ENCODE results near the gene GPRC5C. TPM values are rescaled to one million over a fixed set of nuclear protein-coding genes. Genes with fewer than 3 reads are reported as not detected.

The GPRC5C gene
- total RNA-seq, 2 experiments from 2014 or later = 1.2 to 2.0 TPM

DNA sequence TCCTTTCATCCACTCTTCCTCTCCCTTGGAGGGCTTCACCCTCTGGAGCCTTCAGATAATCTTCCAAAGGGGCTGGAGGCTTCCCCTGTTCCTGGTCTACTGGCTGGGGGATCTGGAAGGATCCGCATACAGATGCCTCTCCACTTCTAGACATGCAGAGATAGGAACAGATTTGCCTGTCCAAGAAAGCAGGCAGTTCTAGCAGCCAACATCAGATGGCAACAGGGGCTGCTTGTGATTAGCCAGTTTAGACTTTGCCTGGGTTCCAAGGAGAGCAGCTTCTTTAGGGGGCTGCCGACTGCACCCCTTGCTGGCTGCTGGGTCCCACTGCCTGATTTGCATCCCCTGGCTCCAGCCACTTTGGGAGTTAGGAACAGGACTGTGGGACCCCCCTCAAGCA is 28.4 kb downstream of the GPRC5C start:
- no peak overlapping the region for H3K27ac Mint-ChIP-seq
- DNase-seq (no peak), ATAC-seq (no peak)
- H3K9me3 Mint-ChIP-seq = no peaks in the 10 kb centered on the region
- H3K36me3 Mint-ChIP-seq (ENCODE audit: low read depth) = no peaks in the 10 kb centered on the region
- H3K27me3 Mint-ChIP-seq = no peaks in the 10 kb centered on the region
- TF ChIP-seq, protein P1, sequence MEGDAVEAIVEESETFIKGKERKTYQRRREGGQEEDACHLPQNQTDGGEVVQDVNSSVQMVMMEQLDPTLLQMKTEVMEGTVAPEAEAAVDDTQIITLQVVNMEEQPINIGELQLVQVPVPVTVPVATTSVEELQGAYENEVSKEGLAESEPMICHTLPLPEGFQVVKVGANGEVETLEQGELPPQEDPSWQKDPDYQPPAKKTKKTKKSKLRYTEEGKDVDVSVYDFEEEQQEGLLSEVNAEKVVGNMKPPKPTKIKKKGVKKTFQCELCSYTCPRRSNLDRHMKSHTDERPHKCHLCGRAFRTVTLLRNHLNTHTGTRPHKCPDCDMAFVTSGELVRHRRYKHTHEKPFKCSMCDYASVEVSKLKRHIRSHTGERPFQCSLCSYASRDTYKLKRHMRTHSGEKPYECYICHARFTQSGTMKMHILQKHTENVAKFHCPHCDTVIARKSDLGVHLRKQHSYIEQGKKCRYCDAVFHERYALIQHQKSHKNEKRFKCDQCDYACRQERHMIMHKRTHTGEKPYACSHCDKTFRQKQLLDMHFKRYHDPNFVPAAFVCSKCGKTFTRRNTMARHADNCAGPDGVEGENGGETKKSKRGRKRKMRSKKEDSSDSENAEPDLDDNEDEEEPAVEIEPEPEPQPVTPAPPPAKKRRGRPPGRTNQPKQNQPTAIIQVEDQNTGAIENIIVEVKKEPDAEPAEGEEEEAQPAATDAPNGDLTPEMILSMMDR (IDR thresholded peaks at IDR 0.05) = no peak
- ChIA-PET CTCF (interaction anchor here (4.7 to 11.1 kb wide), 2 partner anchors 31 to 91 kb away, joined by 45 to 125 read pairs; partner anchors contain the start of gene GPR142), POLR2A (no interaction called here)
- H3K4me3 Mint-ChIP-seq = no peak overlapping the region
- intact Hi-C loops (cut with micrococcal nuclease) = no loop called here
- peaks cover 24% of the 10 kb centered on the region for H3K4me1 Mint-ChIP-seq (ENCODE audit: low read depth)

GRCh38 chr17:74460996-74461395 is 29.1 kb downstream of the GPRC5C start:
- Mint-ChIP-seq H3K4me1 (ENCODE audit: low read depth) (peaks cover 24% of the 10 kb centered on the region), H3K27ac (no peak overlapping the region)
- POLR2A ChIA-PET = no interaction called here

GRCh38 chr17:74461611-74462010 is 29.7 kb downstream of the GPRC5C start:
- no peaks in the 10 kb centered on the region for H3K9me3 Mint-ChIP-seq
- ATAC-seq (no peak), DNase-seq (no peak)
- POLR2A ChIA-PET = no interaction called here
- H3K4me1 Mint-ChIP-seq (ENCODE audit: low read depth) = peaks cover 25% of the 10 kb centered on the region
- TF ChIP-seq, protein P1 (IDR thresholded peaks at IDR 0.05) = no peak
- H3K36me3 Mint-ChIP-seq (ENCODE audit: low read depth) = no peaks in the 10 kb centered on the region
- CTCF ChIA-PET = interaction anchor here (11.1 kb wide), 1 partner anchor 93 kb away, joined by 125 read pairs; the partner anchor contains the start of gene GPR142
- intact Hi-C loops (cut with micrococcal nuclease) = no loop called here
- no peaks in the 10 kb centered on the region for H3K27me3 Mint-ChIP-seq
- no peak overlapping the region for H3K27ac Mint-ChIP-seq
- no peak overlapping the region for H3K4me3 Mint-ChIP-seq

More at GRCh38 chr17:74460996-74461395, 29.1 kb downstream of the GPRC5C start:
- CTCF ChIA-PET = interaction anchor here (4.7 to 11.1 kb wide), 2 partner anchors 30 to 92 kb away, joined by 45 to 125 read pairs; partner anchors contain the start of gene GPR142
- no peaks in the 10 kb centered on the region for H3K36me3 Mint-ChIP-seq (ENCODE audit: low read depth)
- H3K4me3 Mint-ChIP-seq = no peak overlapping the region
- H3K9me3 Mint-ChIP-seq = no peaks in the 10 kb centered on the region
- intact Hi-C loops (cut with micrococcal nuclease) = no loop called here
- H3K27me3 Mint-ChIP-seq = no peaks in the 10 kb centered on the region
- TF ChIP-seq, protein P1 (IDR thresholded peaks at IDR 0.05) = no peak
- ATAC-seq (no peak), DNase-seq (no peak)

DNA sequence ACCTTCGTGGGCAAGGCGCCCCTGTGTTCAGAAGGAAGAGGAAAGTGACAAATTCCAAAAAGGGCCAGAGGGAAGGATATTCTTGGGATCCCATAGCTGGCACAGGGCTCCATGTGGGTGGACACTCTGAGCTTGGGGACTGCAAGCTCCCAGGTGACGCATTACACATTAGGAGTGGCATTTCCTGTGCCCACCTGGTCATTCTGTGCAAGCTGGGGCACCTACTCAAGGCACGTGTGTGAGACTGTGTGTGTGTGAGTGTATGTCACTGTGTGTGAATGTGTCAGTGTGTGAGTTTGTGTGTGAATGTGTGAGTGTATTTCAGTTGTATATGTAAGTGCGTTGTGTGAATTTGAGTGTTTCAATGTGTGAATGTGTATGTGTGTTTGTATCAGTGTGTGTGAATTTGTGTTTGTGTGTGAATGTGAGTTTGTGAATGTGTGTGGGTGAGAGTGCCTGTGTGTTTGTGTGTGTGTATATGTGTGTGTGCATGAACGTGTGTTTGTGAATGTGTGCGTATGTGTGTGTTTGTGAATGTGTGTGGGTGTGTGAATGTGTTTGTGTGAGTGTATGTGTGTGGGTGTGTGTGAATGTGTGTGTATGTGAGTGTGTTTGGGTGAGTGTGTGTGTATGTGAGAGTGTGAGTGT is 33.0 kb downstream of the GPRC5C start:
- Mint-ChIP-seq H3K36me3 (ENCODE audit: low read depth) (no peaks in the 10 kb centered on the region), H3K4me3 (no peak overlapping the region), H3K27me3 (no peaks in the 10 kb centered on the region), H3K27ac (no peak overlapping the region), H3K4me1 (ENCODE audit: low read depth) (peaks cover 33% of the 10 kb centered on the region), H3K9me3 (no peaks in the 10 kb centered on the region)
- DNase-seq (no peak), ATAC-seq (no peak)
- ChIA-PET CTCF (no interaction called here), POLR2A (no interaction called here)
- intact Hi-C loops (cut with micrococcal nuclease) = no loop called here
- TF ChIP-seq, protein P1 (IDR thresholded peaks at IDR 0.05) = no peak

DNA sequence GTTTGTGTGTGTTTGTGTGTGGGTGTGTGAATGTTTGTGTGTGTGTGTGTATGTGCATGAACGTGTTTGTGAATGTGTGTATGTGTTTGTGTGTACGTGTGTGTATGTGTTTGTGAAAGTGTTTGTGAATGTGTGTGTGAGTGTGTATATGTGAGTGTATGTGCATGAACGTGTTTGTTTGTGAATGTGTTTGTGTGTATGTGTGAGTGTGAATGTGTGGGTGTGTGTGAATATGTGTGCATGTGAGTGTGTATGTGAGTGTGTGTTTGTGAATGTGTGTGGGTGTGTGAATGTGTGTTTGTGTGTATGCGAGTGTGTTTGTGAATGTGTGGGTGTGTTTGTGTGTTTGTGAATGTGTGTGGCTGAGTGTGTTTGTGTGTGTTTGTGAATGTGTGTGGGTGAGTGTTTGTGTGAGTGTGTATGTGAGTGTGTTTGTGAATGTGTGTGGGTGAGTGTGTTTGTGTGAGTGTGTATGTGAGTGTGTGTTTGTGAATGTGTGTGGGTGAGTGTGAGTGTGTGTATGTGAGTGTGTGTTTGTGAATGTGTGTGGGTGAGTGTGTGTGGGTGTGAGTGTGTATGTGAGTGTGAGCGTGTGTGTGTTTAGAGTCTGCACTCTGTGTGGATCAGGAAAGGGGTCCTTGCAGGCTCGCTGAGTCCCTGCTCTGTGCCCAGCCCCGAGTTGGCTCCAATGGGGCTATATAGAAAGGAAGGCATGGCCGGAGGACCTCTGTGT is 33.7 kb downstream of the GPRC5C start:
- H3K27ac Mint-ChIP-seq = no peak overlapping the region
- H3K9me3 Mint-ChIP-seq = no peaks in the 10 kb centered on the region
- H3K36me3 Mint-ChIP-seq (ENCODE audit: low read depth) = no peaks in the 10 kb centered on the region
- ChIA-PET CTCF (interaction anchor here (1.1 to 1.8 kb wide), 2 partner anchors 8 to 27 kb away, joined by 3 to 4 read pairs; no protein-coding TSS in a partner anchor), POLR2A (no interaction called here)
- ATAC-seq (no peak), DNase-seq (no peak)
- intact Hi-C loops (cut with micrococcal nuclease) = no loop called here
- no peaks in the 10 kb centered on the region for H3K27me3 Mint-ChIP-seq
- peaks cover 39% of the 10 kb centered on the region for H3K4me1 Mint-ChIP-seq (ENCODE audit: low read depth)
- H3K4me3 Mint-ChIP-seq = no peak overlapping the region
- TF ChIP-seq, protein P1 (IDR thresholded peaks at IDR 0.05) = no peak
